Measurements from ENCODE around the gene GLG1.
A peak's percentile ranks its signal among the peaks of the same experiment; 100 is the strongest.
"Not testable (repeated sequence)": the region's sequence is repeated elsewhere in the genome, so short reads cannot be mapped to it uniquely, and the experiment has no call there.

GLG1 gene

GRCh38 chr16:74606521-74607309 lies at the start of gene GLG1:
Gene GLG1, minus strand, starts transcription at chr16:74607114. Its CDS starts 20 bp downstream, at chr16:74607094.
- DNase-seq = peak; percentile 68

- DNase-seq = no peak
These were observed 47.7 kb upstream of the GLG1 start for GRCh38 chr16:74654536-74655050.

GRCh38 chr16:74652883-74653282 lies 46.0 kb upstream of the GLG1 start:
- DNase-seq = not testable (repeated sequence)

- DNase-seq = no peak
These were observed 45.3 kb upstream of the GLG1 start for GRCh38 chr16:74652249-74652648.

- DNase-seq = no peak
These were observed 44.9 kb upstream of the GLG1 start for GRCh38 chr16:74651841-74652240.

- DNase-seq = no peak
These were observed 44.2 kb upstream of the GLG1 start for GRCh38 chr16:74650966-74651567.

- DNase-seq = no peak
These were observed 43.1 kb upstream of the GLG1 start for GRCh38 chr16:74649839-74650504.

GRCh38 chr16:74641969-74642368 lies 35.1 kb upstream of the GLG1 start:
- no peak for DNase-seq

- DNase-seq = no peak
These were observed 31.0 kb upstream of the GLG1 start for GRCh38 chr16:74637742-74638453.

- no peak for DNase-seq
These were observed 28.4 kb upstream of the GLG1 start for GRCh38 chr16:74635303-74635702.

GRCh38 chr16:74633686-74634085 lies 26.8 kb upstream of the GLG1 start:
- no peak for DNase-seq

- no peak for DNase-seq
These were observed 20.7 kb upstream of the GLG1 start for GRCh38 chr16:74627506-74628220.

- DNase-seq = no peak
These were observed 20.0 kb upstream of the GLG1 start for GRCh38 chr16:74626741-74627416.

- no peak for DNase-seq
These were observed 18.8 kb upstream of the GLG1 start for GRCh38 chr16:74625500-74626350.

GRCh38 chr16:74623839-74624235 lies 16.9 kb upstream of the GLG1 start:
- no peak for DNase-seq

- peak; percentile 10 for DNase-seq
These were observed 16.4 kb upstream of the GLG1 start for GRCh38 chr16:74623214-74623838.

GRCh38 chr16:74622005-74622404 lies 15.1 kb upstream of the GLG1 start:
- DNase-seq = no peak

GRCh38 chr16:74617206-74617788 lies 10.4 kb upstream of the GLG1 start:
- DNase-seq = no peak

- no peak for DNase-seq
These were observed 4.8 kb upstream of the GLG1 start for GRCh38 chr16:74611721-74612120.

GRCh38 chr16:74608944-74609343 lies 2.0 kb upstream of the GLG1 start:
- DNase-seq = no peak
